Keratinocyte (primary cell): ENCODE data around the gene ALK. TPM values are rescaled to one million over a fixed set of nuclear protein-coding genes. Genes with fewer than 3 reads are reported as not detected.

Experiments used
- DNase-seq: peaks from one replicate; pipeline ENCODE4 v3.0.0-alpha.2; 2011; ENCODE audit warnings: low read depth, missing footprints, low spot score
- FAIRE-seq: peaks from 2 replicates; lab custom pipeline; 2011; peaks lifted over from hg19 to GRCh38; lab: Jason Lieb, UNC
- H2AFZ ChIP-seq: 2 replicates; pipeline ENCODE4 v1.6.0; 2012; ENCODE audit warnings: low read length, control low read depth, inconsistent platforms; ENCODE audit not compliant: control insufficient read depth
- H3K27ac ChIP-seq: 2 replicates; pipeline ENCODE4 v1.5.1; 2011; ENCODE audit warnings: low read length; ENCODE audit not compliant: control insufficient read depth, insufficient read depth
- H3K27me3 ChIP-seq: 3 replicates; pipeline ENCODE4 v1.6.0; 2011; ENCODE audit warnings: low read length; ENCODE audit not compliant: control insufficient read depth, insufficient read depth; ENCODE audit errors: extremely low read depth
- H3K36me3 ChIP-seq, 2 experiments: 2 replicates in 1 of 2; 3 replicates in 1 of 2; pipeline ENCODE4 v1.5.1; 2011; ENCODE audit warnings: low read length in 2 of 2, mild to moderate bottlenecking in 1 of 2; ENCODE audit not compliant: control insufficient read depth in 2 of 2, insufficient read depth in 2 of 2; ENCODE audit errors: extremely low read depth in 1 of 2
- H3K4me1 ChIP-seq: 3 replicates; pipeline ENCODE4 v1.5.1; 2011; ENCODE audit warnings: low read length; ENCODE audit not compliant: control insufficient read depth, insufficient read depth; ENCODE audit errors: extremely low read depth
- H3K4me2 ChIP-seq: 3 replicates; pipeline ENCODE4 v1.6.0; 2011; ENCODE audit warnings: low read depth, low read length; ENCODE audit not compliant: control insufficient read depth, insufficient read depth; ENCODE audit errors: extremely low read depth
- H3K4me3 ChIP-seq, 3 experiments: fragments of 200-600 bp in 1 of 3; sonication (generic) in 1 of 3; 2 replicates in 2 of 3; 3 replicates in 1 of 3; pipeline ENCODE4 v1.5.1; 2011 to 2016; ENCODE audit warnings: low read length in 3 of 3, mild to moderate bottlenecking in 3 of 3, control low read depth in 2 of 3, inconsistent platforms in 1 of 3, low read depth in 1 of 3, mixed read lengths in 1 of 3, mixed run types in 1 of 3, moderate library complexity in 1 of 3; ENCODE audit not compliant: control insufficient read depth in 2 of 3, insufficient read depth in 2 of 3; ENCODE audit errors: extremely low read depth in 1 of 3
- H3K79me2 ChIP-seq: 2 replicates; pipeline ENCODE4 v1.6.0; 2012; ENCODE audit warnings: low read length; ENCODE audit not compliant: control insufficient read depth, insufficient read depth
- H3K9ac ChIP-seq: 3 replicates; pipeline ENCODE4 v1.6.0; 2011; ENCODE audit warnings: low read length; ENCODE audit not compliant: control insufficient read depth, insufficient read depth; ENCODE audit errors: extremely low read depth
- H3K9me1 ChIP-seq: 3 replicates; pipeline ENCODE4 v1.6.0; 2011; ENCODE audit warnings: low read length; ENCODE audit not compliant: control insufficient read depth, insufficient read depth; ENCODE audit errors: extremely low read depth
- H3K9me3 ChIP-seq: 2 replicates; pipeline ENCODE4 v1.5.1; 2012; ENCODE audit warnings: low read depth, low read length; ENCODE audit not compliant: control insufficient read depth
- H4K20me1 ChIP-seq: 3 replicates; pipeline ENCODE4 v1.6.0; 2011; ENCODE audit warnings: low read length; ENCODE audit not compliant: control insufficient read depth, insufficient read depth; ENCODE audit errors: extremely low read depth
- CTCF ChIP-seq, 3 experiments: IDR thresholded peaks in 1 of 3; conservative IDR thresholded peaks in 1 of 3; optimal IDR thresholded peaks in 1 of 3; 2 replicates in 2 of 3; 3 replicates in 1 of 3; pipeline versions ENCODE3 to v1.5.1; 2011; ENCODE audit warnings: low read length in 3 of 3, mild to moderate bottlenecking in 3 of 3, moderate library complexity in 2 of 3, control low read depth in 1 of 3, inconsistent platforms in 1 of 3; ENCODE audit not compliant: insufficient read depth in 2 of 3; ENCODE audit errors: extremely low read depth in 1 of 3
- EZH2 ChIP-seq: IDR thresholded peaks from one replicate; pipeline ENCODE4 v1.6.1; 2012; ENCODE audit warnings: inconsistent platforms, mild to moderate bottlenecking, low read length, moderate library complexity
- dilution Hi-C: fragments of 300-500 bp; cut with MboI; formaldehyde crosslinking; loops from one replicate; pipeline ENCODE4 v1.7.0; 2020; ENCODE audit warnings: low sequenced_read_pairs; ENCODE audit not compliant: extremely low pct_ligation_motif_present
- polyA plus RNA-seq, 5 experiments: library from polyadenylated mRNA; depleted of rRNA in 3 of 5; stranded (reverse) in 3 of 5; stranded (forward) in 1 of 5; unstranded in 1 of 5; fragments of >200 nt; gene quantifications; 1 replicate in 1 of 5; 2 replicates in 3 of 5; 3 replicates in 1 of 5; pipeline versions ENCODE4 v1.2.1 to v1.2.3, GENCODE V29; 2011 to 2012; ENCODE audit warnings: missing spikeins in 2 of 5, low read depth in 1 of 5, low replicate concordance in 1 of 5

The ALK gene
- polyA plus RNA-seq, 1 donor (not counting 4 experiments of a cell fraction or from before 2014, with no cell fraction given), result not detected

GRCh38 chr2:29382486-29382885, 538.9 kb downstream of the ALK start:
- no peak overlapping the region for H3K4me3 ChIP-seq
- no peaks in the 10 kb centered on the region for H3K9me3 ChIP-seq
- TF ChIP-seq EZH2 (no peak), CTCF (optimal IDR thresholded peaks at IDR 0.05 in 1 of 3, IDR thresholded peaks at IDR 0.05 in 1 of 3, conservative IDR thresholded peaks at IDR 0.05 in 1 of 3; ENCODE audit: extremely low read depth in 1 of 3, insufficient read depth in 2 of 3, low read length in 3 of 3) (no peak)
- no peak overlapping the region for H3K4me2 ChIP-seq
- H3K4me1 ChIP-seq, result no peaks in the 10 kb centered on the region
- H3K9ac ChIP-seq, result no peak overlapping the region
- DNase-seq, result no peak
- dilution Hi-C loops, result no loop called here
- H3K27ac ChIP-seq, result no peak overlapping the region
- H3K79me2 ChIP-seq, result no peaks in the 10 kb centered on the region
- peaks cover 5% of the 10 kb centered on the region for H3K27me3 ChIP-seq
- H3K36me3 ChIP-seq, result no peaks in the 10 kb centered on the region
- FAIRE-seq, result no peak
- H2AFZ ChIP-seq, result no peak overlapping the region
- H3K9me1 ChIP-seq, result no peaks in the 10 kb centered on the region
- no peaks in the 10 kb centered on the region for H4K20me1 ChIP-seq

GRCh38 chr2:29377788-29378187, 543.6 kb downstream of the ALK start:
- TF ChIP-seq EZH2 (no peak), CTCF (optimal IDR thresholded peaks at IDR 0.05 in 1 of 3, IDR thresholded peaks at IDR 0.05 in 1 of 3, conservative IDR thresholded peaks at IDR 0.05 in 1 of 3; ENCODE audit: extremely low read depth in 1 of 3, insufficient read depth in 2 of 3, low read length in 3 of 3) (no peak)
- H3K27ac ChIP-seq, result no peak overlapping the region
- H4K20me1 ChIP-seq, result no peaks in the 10 kb centered on the region
- peaks cover 9% of the 10 kb centered on the region for H3K27me3 ChIP-seq
- H2AFZ ChIP-seq, result no peak overlapping the region
- H3K9me3 ChIP-seq, result no peaks in the 10 kb centered on the region
- no peak overlapping the region for H3K4me2 ChIP-seq
- no peak for FAIRE-seq
- H3K36me3 ChIP-seq, result no peaks in the 10 kb centered on the region
- H3K9ac ChIP-seq, result no peak overlapping the region
- H3K4me3 ChIP-seq, result no peak overlapping the region
- dilution Hi-C loops, result no loop called here
- DNase-seq, result no peak
- no peaks in the 10 kb centered on the region for H3K9me1 ChIP-seq
- no peaks in the 10 kb centered on the region for H3K4me1 ChIP-seq
- no peaks in the 10 kb centered on the region for H3K79me2 ChIP-seq
